ENCODE measurements around the gene CFAP43. TPM values are rescaled to one million over a fixed set of nuclear protein-coding genes. Genes with fewer than 3 reads are reported as not detected.

CFAP43 gene
- total RNA-seq, 2 donors from 2014 or later: 2.6 to 4.1 TPM

GRCh38 chr10:104256335-104256961 lies 24.3 kb upstream of the CFAP43 start:
- Mint-ChIP-seq H3K9me3 (peaks cover 10% of the 10 kb centered on the region), H3K27ac (no peak overlapping the region), H3K36me3 (ENCODE audit: low read depth) (peaks cover 38% of the 10 kb centered on the region), H3K4me3 (peak overlapping the region; percentile 76), H3K4me1 (peaks cover 40% of the 10 kb centered on the region), H3K27me3 (ENCODE audit: insufficient read depth) (no peaks in the 10 kb centered on the region)
- H3K4me3 ChIP-seq (ENCODE audit: low read length): peak overlapping the region; percentile 89
- no peak for DNase-seq
- H3K36me3 ChIP-seq (ENCODE audit: control insufficient read depth, insufficient read depth, low read length): peaks cover 45% of the 10 kb centered on the region
- TF ChIP-seq CTCF (conservative IDR thresholded peaks at IDR 0.05): no peak
- H3K9me3 ChIP-seq (ENCODE audit: control insufficient read depth, low read length): peaks cover 10% of the 10 kb centered on the region
- WGBS, 2 experiments (ENCODE audit: insufficient coverage in 1 of 2, insufficient read length in 1 of 2): 56% methylated on average over 1 of the region's 1 CpG; no CpG with 5 or more reads in 1 of the 2 experiments
- H3K27ac ChIP-seq (ENCODE audit: low read depth, low read length): no peak overlapping the region
- H3K9ac ChIP-seq (ENCODE audit: extremely low read depth, low read length, poor library complexity, severe bottlenecking): peak overlapping the region; percentile 50
- H3K27me3 ChIP-seq (ENCODE audit: control insufficient read depth, insufficient read depth, low read length, poor library complexity, severe bottlenecking): no peaks in the 10 kb centered on the region
- H3K4me1 ChIP-seq (ENCODE audit: control insufficient read depth, insufficient read depth, low read length): peaks cover 16% of the 10 kb centered on the region

GRCh38 chr10:104255311-104255981 lies 23.3 kb upstream of the CFAP43 start:
- H3K4me3 Mint-ChIP-seq: peak overlapping the region; percentile 76
- no peaks in the 10 kb centered on the region for H3K27me3 Mint-ChIP-seq (ENCODE audit: insufficient read depth)
- H3K27ac Mint-ChIP-seq: peak overlapping the region; percentile 20
- Histone ChIP-seq H3K36me3 (ENCODE audit: control insufficient read depth, insufficient read depth, low read length) (peaks cover 35% of the 10 kb centered on the region), H3K4me1 (ENCODE audit: control insufficient read depth, insufficient read depth, low read length) (peaks cover 16% of the 10 kb centered on the region), H3K4me3 (ENCODE audit: low read length) (peak overlapping the region; percentile 89), H3K27ac (ENCODE audit: low read depth, low read length) (no peak overlapping the region), H3K9me3 (ENCODE audit: control insufficient read depth, low read length) (peaks cover 12% of the 10 kb centered on the region), H3K9ac (ENCODE audit: extremely low read depth, low read length, poor library complexity, severe bottlenecking) (peak overlapping the region; percentile 50), H3K27me3 (ENCODE audit: control insufficient read depth, insufficient read depth, low read length, poor library complexity, severe bottlenecking) (no peaks in the 10 kb centered on the region)
- H3K4me1 Mint-ChIP-seq: peaks cover 46% of the 10 kb centered on the region
- 3 to 8% methylated on average over 5 to 12 of the region's 12 CpGs for WGBS, 2 experiments (ENCODE audit: insufficient coverage in 1 of 2, insufficient read length in 1 of 2)
- peaks cover 29% of the 10 kb centered on the region for H3K36me3 Mint-ChIP-seq (ENCODE audit: low read depth)
- no peak for TF ChIP-seq CTCF (conservative IDR thresholded peaks at IDR 0.05)
- peaks cover 13% of the 10 kb centered on the region for H3K9me3 Mint-ChIP-seq
- DNase-seq: peak; percentile 53

DNA sequence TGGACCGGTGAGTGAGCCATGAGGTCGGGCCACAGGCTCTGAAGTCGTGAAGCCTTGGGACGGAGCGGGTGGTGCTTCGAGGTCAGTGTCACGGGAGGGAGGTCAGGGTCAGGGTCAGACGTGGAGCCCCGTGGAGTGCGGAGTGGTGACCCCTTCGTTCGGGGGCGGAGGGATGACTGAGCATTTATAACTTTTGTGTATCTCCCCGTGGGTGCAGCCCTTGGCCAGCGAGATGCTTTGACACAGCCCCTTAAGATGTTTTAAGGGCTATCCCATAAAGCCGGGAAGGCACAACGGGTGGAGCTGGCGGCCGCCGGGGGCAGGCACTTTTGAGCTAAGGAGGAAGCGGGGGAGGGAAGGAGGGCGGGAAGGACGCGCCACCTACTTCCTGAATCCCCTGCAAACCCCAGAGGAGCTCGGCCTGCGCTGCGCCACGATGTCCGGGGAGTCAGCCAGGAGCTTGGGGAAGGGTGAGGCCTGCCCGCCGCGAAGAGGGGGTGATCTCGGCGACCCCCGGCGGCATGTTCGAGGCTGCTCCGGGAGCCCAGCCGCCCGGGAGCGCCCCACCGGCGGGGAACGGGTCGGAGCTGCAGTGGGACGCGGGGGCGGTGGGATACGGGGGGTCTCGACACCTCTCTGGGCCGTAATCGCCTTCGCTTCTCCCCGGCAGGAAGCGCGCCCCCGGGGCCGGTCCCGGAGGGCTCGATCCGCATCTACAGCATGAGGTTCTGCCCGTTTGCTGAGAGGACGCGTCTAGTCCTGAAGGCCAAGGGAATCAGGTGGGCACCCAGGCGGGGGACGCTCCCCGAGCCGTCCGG lies 22.5 kb upstream of the CFAP43 start, which contains the start of gene GSTO1:
Gene GSTO1, plus strand, starts transcription at position 400 of the 818 bp plus-strand sequence. Its CDS starts 37 bp downstream, at position 437.
- Histone ChIP-seq H3K9me3 (ENCODE audit: control insufficient read depth, low read length) (peaks cover 12% of the 10 kb centered on the region), H3K36me3 (ENCODE audit: control insufficient read depth, insufficient read depth, low read length) (peaks cover 28% of the 10 kb centered on the region), H3K9ac (ENCODE audit: extremely low read depth, low read length, poor library complexity, severe bottlenecking) (peak within 1 kb of the TSS; percentile 50), H3K27ac (ENCODE audit: low read depth, low read length) (no peak within 1 kb of the TSS), H3K27me3 (ENCODE audit: control insufficient read depth, insufficient read depth, low read length, poor library complexity, severe bottlenecking) (no peaks in the 10 kb centered on the region), H3K4me3 (ENCODE audit: low read length) (peak within 1 kb of the TSS; percentile 89), H3K4me1 (ENCODE audit: control insufficient read depth, insufficient read depth, low read length) (peaks cover 16% of the 10 kb centered on the region)
- Mint-ChIP-seq H3K9me3 (peaks cover 13% of the 10 kb centered on the region), H3K27ac (peak within 1 kb of the TSS; percentile 90), H3K4me1 (peaks cover 45% of the 10 kb centered on the region), H3K27me3 (ENCODE audit: insufficient read depth) (no peaks in the 10 kb centered on the region), H3K36me3 (ENCODE audit: low read depth) (peaks cover 23% of the 10 kb centered on the region), H3K4me3 (peak within 1 kb of the TSS; percentile 76)
- TF ChIP-seq CTCF (conservative IDR thresholded peaks at IDR 0.05): no peak
- WGBS, 2 experiments (ENCODE audit: insufficient coverage in 1 of 2, insufficient read length in 1 of 2): 1% methylated on average over 19 to 69 of the region's 69 CpGs
- DNase-seq: peak; percentile 87
